ENCODE results near the gene B3GNT8. TPM values are rescaled to one million over a fixed set of nuclear protein-coding genes. Genes with fewer than 3 reads are reported as not detected.

The B3GNT8 gene
- total and polyA plus RNA-seq, 2 of the 8 experiments (the other 6 are each of a cell fraction or from before 2014, with no cell fraction given): 0.67 to 0.86 TPM

DNA sequence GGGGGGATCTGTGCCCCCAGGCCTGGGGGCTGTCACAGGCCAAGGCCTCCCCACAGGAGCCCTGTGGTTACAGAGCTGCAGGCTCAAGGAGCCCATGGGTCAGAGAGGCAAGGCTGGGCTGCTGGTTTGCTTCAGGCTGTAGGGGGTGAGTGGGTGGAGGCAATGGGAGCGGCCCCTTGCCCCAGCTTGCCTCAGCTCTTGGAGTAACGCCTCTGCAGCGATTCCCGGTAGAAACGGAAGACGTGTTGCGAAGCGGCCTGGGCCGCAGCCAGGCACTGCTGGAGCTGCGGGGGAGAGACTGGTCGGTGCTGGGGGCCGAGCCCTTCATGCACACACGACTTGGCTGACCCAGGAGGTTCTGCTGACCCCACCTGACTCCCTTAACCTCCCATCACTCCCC, 40.7 kb downstream of the B3GNT8 start (continued):
- TF ChIP-seq CBX5 (IDR thresholded peaks at IDR 0.05; ENCODE audit: low read depth, low read length) (no peak), TAF1 (IDR thresholded peaks at IDR 0.05; ENCODE audit: low read depth, low read length) (no peak), RXRA (IDR thresholded peaks at IDR 0.05; ENCODE audit: insufficient read depth, low read depth, low read length) (no peak), SIN3A (conservative IDR thresholded peaks at IDR 0.05 in 1 of 2, IDR thresholded peaks at IDR 0.05 in 1 of 2; ENCODE audit: low read depth in 1 of 2, low read length in 2 of 2) (no peak), RAD21 (IDR thresholded peaks at IDR 0.05 in 1 of 2, conservative IDR thresholded peaks at IDR 0.05 in 1 of 2; ENCODE audit: low read depth in 2 of 2, low read length in 2 of 2) (no peak), CBX8 (IDR thresholded peaks at IDR 0.05; ENCODE audit: borderline replicate concordance, low read depth, low read length) (no peak)

Measured in H1 (cell line).